ENCODE measurements around the gene SNRPB.
"Not testable (repeated sequence)": the region's sequence is repeated elsewhere in the genome, so short reads cannot be mapped to it uniquely, and the experiment has no call there.

The SNRPB gene

GRCh38 chr20:2506426-2506825 is 35.8 kb upstream of the SNRPB start:
- not testable (repeated sequence) for H3K27me3 ChIP-seq (ENCODE audit: control insufficient read depth, insufficient read depth, low read length); H3K9ac ChIP-seq (ENCODE audit: low read length); H3K4me3 ChIP-seq (ENCODE audit: low read length)

GRCh38 chr20:2504803-2505202 is 34.2 kb upstream of the SNRPB start:
- not testable (repeated sequence) for H3K4me3 ChIP-seq (ENCODE audit: low read length); H3K27me3 ChIP-seq (ENCODE audit: control insufficient read depth, insufficient read depth, low read length); H3K36me3 ChIP-seq (ENCODE audit: control insufficient read depth, insufficient read depth, low read length); H3K9ac ChIP-seq (ENCODE audit: low read length); H3K4me1 ChIP-seq (ENCODE audit: control insufficient read depth, insufficient read depth, low read length); H3K9me3 ChIP-seq (ENCODE audit: control insufficient read depth, low read length)

More at GRCh38 chr20:2506426-2506825, 35.8 kb upstream of the SNRPB start:
- H3K9me3 ChIP-seq (ENCODE audit: control insufficient read depth, low read length); H3K4me1 ChIP-seq (ENCODE audit: control insufficient read depth, insufficient read depth, low read length); H3K36me3 ChIP-seq (ENCODE audit: control insufficient read depth, insufficient read depth, low read length): not testable (repeated sequence)

- not testable (repeated sequence) for H3K36me3 ChIP-seq (ENCODE audit: control insufficient read depth, insufficient read depth, low read length); H3K9me3 ChIP-seq (ENCODE audit: control insufficient read depth, low read length); H3K4me1 ChIP-seq (ENCODE audit: control insufficient read depth, insufficient read depth, low read length); H3K9ac ChIP-seq (ENCODE audit: low read length); H3K4me3 ChIP-seq (ENCODE audit: low read length); H3K27me3 ChIP-seq (ENCODE audit: control insufficient read depth, insufficient read depth, low read length)
Observed at GRCh38 chr20:2502808-2503384, 32.3 kb upstream of the SNRPB start.

GRCh38 chr20:2485661-2486060 is 15.1 kb upstream of the SNRPB start:
- no peak overlapping the region for H3K4me3 ChIP-seq (ENCODE audit: low read length)
- peaks cover 7% of the 10 kb centered on the region for H3K36me3 ChIP-seq (ENCODE audit: control insufficient read depth, insufficient read depth, low read length)
- no peaks in the 10 kb centered on the region for H3K4me1 ChIP-seq (ENCODE audit: control insufficient read depth, insufficient read depth, low read length)
- no peak overlapping the region for H3K9ac ChIP-seq (ENCODE audit: low read length)
- no peaks in the 10 kb centered on the region for H3K27me3 ChIP-seq (ENCODE audit: control insufficient read depth, insufficient read depth, low read length)
- no peaks in the 10 kb centered on the region for H3K9me3 ChIP-seq (ENCODE audit: control insufficient read depth, low read length)

GRCh38 chr20:2485080-2485479 is 14.5 kb upstream of the SNRPB start:
- Histone ChIP-seq H3K9ac (ENCODE audit: low read length) (no peak overlapping the region), H3K4me1 (ENCODE audit: control insufficient read depth, insufficient read depth, low read length) (no peaks in the 10 kb centered on the region), H3K36me3 (ENCODE audit: control insufficient read depth, insufficient read depth, low read length) (peaks cover 7% of the 10 kb centered on the region), H3K4me3 (ENCODE audit: low read length) (no peak overlapping the region), H3K9me3 (ENCODE audit: control insufficient read depth, low read length) (no peaks in the 10 kb centered on the region), H3K27me3 (ENCODE audit: control insufficient read depth, insufficient read depth, low read length) (no peaks in the 10 kb centered on the region)

- Histone ChIP-seq H3K9ac (ENCODE audit: low read length) (no peak overlapping the region), H3K9me3 (ENCODE audit: control insufficient read depth, low read length) (no peaks in the 10 kb centered on the region), H3K36me3 (ENCODE audit: control insufficient read depth, insufficient read depth, low read length) (no peaks in the 10 kb centered on the region), H3K27me3 (ENCODE audit: control insufficient read depth, insufficient read depth, low read length) (no peaks in the 10 kb centered on the region), H3K4me1 (ENCODE audit: control insufficient read depth, insufficient read depth, low read length) (no peaks in the 10 kb centered on the region), H3K4me3 (ENCODE audit: low read length) (no peak overlapping the region)
Observed at GRCh38 chr20:2483504-2483903, 12.9 kb upstream of the SNRPB start.

GRCh38 chr20:2480381-2480780 is 9.8 kb upstream of the SNRPB start:
- no peak overlapping the region for H3K4me3 ChIP-seq (ENCODE audit: low read length)
- no peak overlapping the region for H3K9ac ChIP-seq (ENCODE audit: low read length)
- H3K9me3 ChIP-seq (ENCODE audit: control insufficient read depth, low read length), result no peaks in the 10 kb centered on the region
- H3K27me3 ChIP-seq (ENCODE audit: control insufficient read depth, insufficient read depth, low read length), result no peaks in the 10 kb centered on the region
- H3K36me3 ChIP-seq (ENCODE audit: control insufficient read depth, insufficient read depth, low read length), result no peaks in the 10 kb centered on the region
- H3K4me1 ChIP-seq (ENCODE audit: control insufficient read depth, insufficient read depth, low read length), result no peaks in the 10 kb centered on the region

GRCh38 chr20:2476742-2477615 is 6.4 kb upstream of the SNRPB start:
- no peaks in the 10 kb centered on the region for H3K27me3 ChIP-seq (ENCODE audit: control insufficient read depth, insufficient read depth, low read length)
- no peaks in the 10 kb centered on the region for H3K36me3 ChIP-seq (ENCODE audit: control insufficient read depth, insufficient read depth, low read length)
- no peak overlapping the region for H3K4me3 ChIP-seq (ENCODE audit: low read length)
- no peaks in the 10 kb centered on the region for H3K4me1 ChIP-seq (ENCODE audit: control insufficient read depth, insufficient read depth, low read length)
- H3K9me3 ChIP-seq (ENCODE audit: control insufficient read depth, low read length), result no peaks in the 10 kb centered on the region
- H3K9ac ChIP-seq (ENCODE audit: low read length), result no peak overlapping the region

- Histone ChIP-seq H3K27me3 (ENCODE audit: control insufficient read depth, insufficient read depth, low read length) (no peaks in the 10 kb centered on the region), H3K9me3 (ENCODE audit: control insufficient read depth, low read length) (no peaks in the 10 kb centered on the region), H3K4me3 (ENCODE audit: low read length) (no peak overlapping the region), H3K36me3 (ENCODE audit: control insufficient read depth, insufficient read depth, low read length) (no peaks in the 10 kb centered on the region), H3K4me1 (ENCODE audit: control insufficient read depth, insufficient read depth, low read length) (peaks cover 4% of the 10 kb centered on the region), H3K9ac (ENCODE audit: low read length) (no peak overlapping the region)
Observed at GRCh38 chr20:2475850-2476741, 5.5 kb upstream of the SNRPB start.

GRCh38 chr20:2473516-2473915 is 2.9 kb upstream of the SNRPB start:
- Histone ChIP-seq H3K27me3 (ENCODE audit: control insufficient read depth, insufficient read depth, low read length) (no peaks in the 10 kb centered on the region), H3K36me3 (ENCODE audit: control insufficient read depth, insufficient read depth, low read length) (no peaks in the 10 kb centered on the region), H3K4me1 (ENCODE audit: control insufficient read depth, insufficient read depth, low read length) (peaks cover 16% of the 10 kb centered on the region), H3K9ac (ENCODE audit: low read length) (no peak overlapping the region), H3K4me3 (ENCODE audit: low read length) (no peak overlapping the region), H3K9me3 (ENCODE audit: control insufficient read depth, low read length) (no peaks in the 10 kb centered on the region)

GRCh38 chr20:2469991-2470422 is 582 bp downstream of the SNRPB start:
- Histone ChIP-seq H3K27me3 (ENCODE audit: control insufficient read depth, insufficient read depth, low read length) (no peaks in the 10 kb centered on the region), H3K9ac (ENCODE audit: low read length) (peak overlapping the region; percentile 82), H3K9me3 (ENCODE audit: control insufficient read depth, low read length) (no peaks in the 10 kb centered on the region), H3K4me1 (ENCODE audit: control insufficient read depth, insufficient read depth, low read length) (peaks cover 16% of the 10 kb centered on the region), H3K4me3 (ENCODE audit: low read length) (peak overlapping the region; percentile 46), H3K36me3 (ENCODE audit: control insufficient read depth, insufficient read depth, low read length) (no peaks in the 10 kb centered on the region)

Measured in mucosa of stomach (tissue), 1 donor.